Heart left ventricle (tissue), 16 donors: ENCODE data around the gene MYOCD. TPM values are rescaled to one million over a fixed set of nuclear protein-coding genes. Genes with fewer than 3 reads are reported as not detected.

Source experiments
- ATAC-seq, 4 donors: fragments of 200-7000 bp; cut with Tn5 transposase; one replicate each; pipeline ENCODE4 v1.9.1; 2020 to 2022; ENCODE audit warnings: moderate library complexity in 4 of 4, mild to moderate bottlenecking in 3 of 4, moderate number of reproducible peaks in 1 of 4
- DNase-seq, 5 donors: peaks; one replicate each; pipeline ENCODE4 v3.0.0-alpha.2; 2020
- H3K27ac ChIP-seq, 12 donors: fragments of 200-600 bp; sonication (generic) in 4 of 12; one replicate each; pipeline versions ENCODE4 v1.5.0 to v1.8.0; 2016 to 2022; ENCODE audit warnings: mild to moderate bottlenecking in 2 of 12
- H3K27me3 ChIP-seq, 9 donors: fragments of 200-600 bp; sonication (generic) in 2 of 9; one replicate each; pipeline versions ENCODE4 v1.5.1 to v1.8.0; 2016 to 2022; ENCODE audit warnings: mild to moderate bottlenecking in 3 of 9
- H3K36me3 ChIP-seq, 9 donors: fragments of 200-600 bp; sonication (generic) in 2 of 9; one replicate each; pipeline versions ENCODE4 v1.5.0 to v1.8.0; 2018 to 2022; ENCODE audit warnings: mild to moderate bottlenecking in 2 of 9
- H3K4me1 ChIP-seq, 12 donors: fragments of 200-600 bp; sonication (generic) in 4 of 12; one replicate each; pipeline versions ENCODE4 v1.5.0 to v1.8.0; 2016 to 2022; ENCODE audit warnings: mild to moderate bottlenecking in 3 of 12
- H3K4me3 ChIP-seq, 12 donors: fragments of 200-600 bp; sonication (generic) in 4 of 12; one replicate each; pipeline versions ENCODE4 v1.5.0 to v1.8.0; 2017 to 2022; ENCODE audit warnings: mild to moderate bottlenecking in 9 of 12, moderate library complexity in 4 of 12
- H3K9me3 ChIP-seq, 12 donors: fragments of 200-600 bp; sonication (generic) in 4 of 12; one replicate each; pipeline versions ENCODE4 v1.5.0 to v1.8.0; 2016 to 2022; ENCODE audit warnings: mild to moderate bottlenecking in 1 of 12
- CTCF ChIP-seq, 12 donors: fragments of 200-600 bp; sonication (generic) in 4 of 12; IDR thresholded peaks; one replicate each; pipeline versions ENCODE4 v1.5.0 to v1.8.0; 2018 to 2022; ENCODE audit warnings: antibody characterized with exemption in 12 of 12, mild to moderate bottlenecking in 5 of 12
- POLR2A ChIP-seq, 2 donors: fragments of 450-650 bp; IDR thresholded peaks; one replicate each; pipeline ENCODE4 v1.6.1; 2017; ENCODE audit warnings: antibody characterized with exemption in 2 of 2, mild to moderate bottlenecking in 2 of 2, moderate library complexity in 2 of 2
- WGBS, 4 donors: extraction: QIAGEN DNeasy Blood & Tissue Kit in 2 of 4; methylation state at CpG; one replicate each; pipeline versions ENCODE4 v1.1.5 to v1.1.7; 2013 to 2018; 5-methylcytosine and 5-hydroxymethylcytosine counted together
- intact Hi-C, 10 donors: fragments of 100-400 bp; cut with DNase I; formaldehyde crosslinking; loops; one replicate each; pipeline versions ENCODE4 v1.11.1 to v1.14.2; 2022
- polyA plus RNA-seq, 2 donors: library from polyadenylated mRNA; stranded (reverse); fragments of 200-250 nt; gene quantifications; one replicate each; pipeline ENCODE4 v1.2.3, GENCODE V29; 2013
- total RNA-seq, 9 donors: library from RNA; depleted of rRNA in 2 of 9; stranded (reverse); fragments of >200 nt in 2 of 9; fragmentation: NEBNext Ultra II Directional in 3 of 9; extraction: Animal tissue kit (Norgen Biotek cat#: 25700) in 3 of 9; gene quantifications; one replicate each; pipeline versions ENCODE4 v1.1.0 to v1.2.4, GENCODE V29; 2016 to 2023
- donor health status: ischemic (EF 13 %, LVEDD 7.1; RV severe dilation, severe dysfunction).
- donor health status: healthy with polysubstance abuse.
- donor health status: DM: no; HTN: yes; CAD: no.
- donor health status: DM: no; HTN: no; CAD: no.
- donor health status: ischemic (EF 25% LVEDD 6.9; RV normal size, moderate dysfunction).
- donor health status: ischemic (EF 25% LVEDD 5.7; RV mildly dilated, moderate dysfunction).
- donor health status: healthy.
- donor health status: DM: yes; HTN: yes; CAD: no.
- donor health status: ischemic (EF 35%, LVEDD 5.7; RV mildly dilated, moderate dysfunction).
- donor health status: nonischemic (EF 11% LVEDD 7.7; RV severe dilation, severe dysfunction).
- donor health status: DM: yes; HTN: yes; CAD: no.
- donor health status: PGD.
- donor health status: ischemic (EF 29% LVEDD 5.4; RV normal size, mild dysfunction).
- donor health status: nonischemic (EF 23%, LVEDD 6.1; RV moderate dilation, normal function).

The MYOCD gene
- total and polyA plus RNA-seq, 11 donors = 12.9 to 77.2 (median 45.9) TPM

GRCh38 chr17:12790249-12791106, 124.8 kb downstream of the MYOCD start:
- Histone ChIP-seq H3K36me3 (no peaks in the 10 kb centered on the region), H3K4me1 (peaks cover 0 to 13% (median 2%) of the 10 kb centered on the region in 12 donors), H3K27me3 (peaks cover 0 to 13% (median 0%) of the 10 kb centered on the region in 9 donors), H3K9me3 (no peaks in the 10 kb centered on the region), H3K27ac (peak overlapping the region in 3 of 12 donors; percentile 30 to 68 (median 40)), H3K4me3 (peak overlapping the region; percentile 63 to 92 (median 74))
- TF ChIP-seq CTCF (IDR thresholded peaks at IDR 0.05) (no peak), POLR2A (IDR thresholded peaks at IDR 0.05) (no peak)
- no peak for DNase-seq
- peak in 1 of 4 donors; percentile 10 for ATAC-seq
- 20 to 29% (median 26%) methylated on average over 24 to 27 of the region's 27 CpGs for WGBS, 4 donors
- intact Hi-C loops = loop anchor here in 1 of 10 donors (10.0 kb wide), 1 partner anchor 134 kb away; no protein-coding TSS in a partner anchor

GRCh38 chr17:12794919-12795532, 129.3 kb downstream of the MYOCD start:
- peaks cover 0 to 10% (median under 1%) of the 10 kb centered on the region in 12 donors for H3K4me1 ChIP-seq
- H3K27ac ChIP-seq = peak overlapping the region in 1 of 12 donors; percentile 26
- DNase-seq (no peak), ATAC-seq (no peak)
- peaks cover 0 to 17% (median 0%) of the 10 kb centered on the region in 12 donors for H3K9me3 ChIP-seq
- 59 to 63% (median 61%) methylated on average over 6 of the region's 6 CpGs for WGBS, 4 donors
- no peak for TF ChIP-seq CTCF (IDR thresholded peaks at IDR 0.05)
- no peak for TF ChIP-seq POLR2A (IDR thresholded peaks at IDR 0.05)
- H3K36me3 ChIP-seq = no peaks in the 10 kb centered on the region
- H3K27me3 ChIP-seq = peaks cover 0 to 5% (median 0%) of the 10 kb centered on the region in 9 donors
- H3K4me3 ChIP-seq = no peak overlapping the region
- intact Hi-C loops = loop anchor here in 1 of 10 donors (10.0 kb wide), 1 partner anchor 130 kb away; no protein-coding TSS in a partner anchor

- H3K4me3 ChIP-seq = no peak overlapping the region
- WGBS, 4 donors = 58 to 75% (median 72%) methylated on average over 3 of the region's 3 CpGs
- H3K4me1 ChIP-seq = peaks cover 0 to 8% (median 0%) of the 10 kb centered on the region in 12 donors
- H3K9me3 ChIP-seq = peaks cover 0 to 17% (median 0%) of the 10 kb centered on the region in 12 donors
- no peaks in the 10 kb centered on the region for H3K27me3 ChIP-seq
- H3K36me3 ChIP-seq = no peaks in the 10 kb centered on the region
- no peak overlapping the region for H3K27ac ChIP-seq
- DNase-seq = no peak
- intact Hi-C loops = no loop called here
- no peak for ATAC-seq
- TF ChIP-seq CTCF (IDR thresholded peaks at IDR 0.05) (no peak), POLR2A (IDR thresholded peaks at IDR 0.05) (no peak)
Measured at GRCh38 chr17:12800855-12801365, 135.2 kb downstream of the MYOCD start.

- Histone ChIP-seq H3K27me3 (no peaks in the 10 kb centered on the region), H3K36me3 (no peaks in the 10 kb centered on the region), H3K27ac (no peak overlapping the region), H3K9me3 (peaks cover 0 to 13% (median 0%) of the 10 kb centered on the region in 12 donors), H3K4me1 (peaks cover 0 to 8% (median 0%) of the 10 kb centered on the region in 12 donors), H3K4me3 (no peak overlapping the region)
- WGBS, 4 donors = 86 to 97% (median 92%) methylated on average over 1 of the region's 1 CpG
- intact Hi-C loops = no loop called here
- TF ChIP-seq POLR2A (IDR thresholded peaks at IDR 0.05) (no peak), CTCF (IDR thresholded peaks at IDR 0.05) (no peak)
- DNase-seq (no peak), ATAC-seq (no peak)
Measured at GRCh38 chr17:12806630-12807029, 140.9 kb downstream of the MYOCD start.
